Dedifferentiated amniotic fluid mesenchymal stem cell (primary cell): Measurements from ENCODE around the gene NR3C2.
"Not testable (repeated sequence)": the region's sequence is repeated elsewhere in the genome, so short reads cannot be mapped to it uniquely, and the experiment has no call there.

Experiments used
- DNase-seq: peaks from one replicate; pipeline ENCODE4 v3.0.0-alpha.2; 2016; ENCODE audit errors: extremely low spot score

NR3C2 gene

GRCh38 chr4:148170408-148171365 lies 271.5 kb downstream of the NR3C2 start:
- DNase-seq: no peak

- DNase-seq: peak; percentile 60
These were observed 276.1 kb downstream of the NR3C2 start for GRCh38 chr4:148166132-148166591.

GRCh38 chr4:148164557-148164956 lies 277.7 kb downstream of the NR3C2 start:
- DNase-seq: no peak

DNA sequence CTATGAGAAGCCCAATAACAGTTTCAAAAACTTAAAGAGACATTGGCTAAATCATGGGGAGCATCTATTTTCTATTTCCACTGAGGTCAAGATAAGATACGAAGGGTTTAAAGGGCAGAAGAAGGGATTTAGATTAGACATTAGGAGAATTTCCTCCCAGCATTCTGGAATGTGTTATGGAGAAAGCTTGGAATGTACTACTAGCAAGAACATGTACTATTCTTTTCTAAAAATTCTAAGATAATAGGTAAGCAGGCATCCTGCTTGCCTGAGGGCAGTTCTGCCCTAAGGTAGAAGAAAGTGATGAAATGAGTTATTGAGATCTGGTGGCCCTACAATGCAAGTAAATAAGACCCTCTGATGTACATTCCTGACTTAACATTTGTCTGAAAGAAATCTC lies 279.2 kb downstream of the NR3C2 start:
- DNase-seq: no peak

GRCh38 chr4:148162519-148162918 lies 279.7 kb downstream of the NR3C2 start:
- DNase-seq: no peak

- DNase-seq: no peak
These were observed 280.6 kb downstream of the NR3C2 start for GRCh38 chr4:148161601-148162000.

DNA sequence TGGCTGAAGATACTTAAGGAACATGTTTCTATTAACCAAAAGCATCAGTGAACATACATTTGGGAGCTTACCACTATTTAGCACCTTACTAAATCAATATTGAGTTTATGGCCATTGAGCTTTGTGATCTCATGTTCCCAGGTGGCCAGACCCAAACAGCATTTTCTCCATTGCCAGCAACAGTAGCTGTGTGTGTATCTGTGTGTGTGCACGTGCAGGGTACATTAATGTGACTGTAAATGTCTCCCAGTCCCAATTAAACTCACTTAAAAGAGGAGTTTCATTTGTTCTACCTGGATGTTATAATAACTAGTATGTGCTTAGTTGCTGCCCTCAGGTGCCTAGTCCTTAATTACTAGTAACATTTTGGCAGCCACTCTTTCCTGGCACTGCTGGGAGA lies 282.4 kb downstream of the NR3C2 start:
- DNase-seq: no peak

DNA sequence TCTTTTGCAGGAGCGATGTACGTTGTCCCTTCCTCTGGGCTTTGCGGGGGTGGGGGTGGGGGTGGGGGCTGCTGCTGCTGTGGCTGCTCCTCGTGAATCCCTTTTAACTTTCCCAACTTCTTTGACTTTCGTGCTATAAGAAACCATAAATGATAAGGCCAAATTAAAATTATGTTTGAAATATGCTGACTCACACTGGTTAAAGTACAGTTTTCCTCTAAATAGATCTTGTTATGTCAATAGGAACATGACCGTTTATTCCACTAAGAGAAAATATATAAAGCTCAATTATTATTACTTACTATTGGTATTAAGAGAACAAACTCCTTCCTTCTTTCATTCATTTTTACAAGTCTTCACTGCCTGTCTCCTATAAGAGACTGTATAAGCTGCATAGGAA lies 287.4 kb downstream of the NR3C2 start:
- DNase-seq: no peak

DNA sequence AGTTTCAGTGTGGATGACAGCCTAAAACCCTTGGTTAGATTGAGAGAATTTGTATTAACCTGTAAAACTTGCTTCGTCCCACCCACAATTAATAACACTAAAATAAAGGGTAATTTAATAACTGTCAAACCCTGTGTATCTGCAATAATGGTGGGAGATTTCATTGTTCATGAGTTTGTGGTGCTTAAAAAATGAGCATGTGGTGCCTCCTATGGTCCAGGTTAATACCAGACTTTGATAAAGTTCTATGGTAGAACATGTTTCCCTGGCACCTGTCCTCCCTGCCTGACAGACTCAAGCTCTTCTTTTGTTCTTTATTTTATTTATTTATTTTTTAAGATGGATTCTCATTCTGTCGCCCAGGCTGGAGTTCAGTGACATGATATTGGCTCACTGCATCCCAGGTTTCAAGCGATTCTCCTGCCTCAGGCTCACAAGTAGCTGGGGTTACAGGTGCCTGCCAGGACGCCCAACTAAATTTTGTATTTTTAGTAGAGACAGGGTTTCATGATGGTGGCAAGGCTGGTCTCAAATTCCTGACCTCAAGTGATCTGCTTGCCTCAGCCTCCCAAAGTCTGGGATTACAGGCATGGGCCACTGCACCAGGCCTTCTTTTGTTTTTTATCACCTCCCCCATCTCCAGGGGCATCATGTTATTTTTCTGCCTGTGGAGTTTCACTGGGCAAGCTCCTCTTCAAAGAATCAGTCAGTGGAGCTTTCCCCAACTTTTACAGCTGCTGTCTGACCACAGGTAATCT lies 289.2 kb downstream of the NR3C2 start:
- DNase-seq: no peak

DNA sequence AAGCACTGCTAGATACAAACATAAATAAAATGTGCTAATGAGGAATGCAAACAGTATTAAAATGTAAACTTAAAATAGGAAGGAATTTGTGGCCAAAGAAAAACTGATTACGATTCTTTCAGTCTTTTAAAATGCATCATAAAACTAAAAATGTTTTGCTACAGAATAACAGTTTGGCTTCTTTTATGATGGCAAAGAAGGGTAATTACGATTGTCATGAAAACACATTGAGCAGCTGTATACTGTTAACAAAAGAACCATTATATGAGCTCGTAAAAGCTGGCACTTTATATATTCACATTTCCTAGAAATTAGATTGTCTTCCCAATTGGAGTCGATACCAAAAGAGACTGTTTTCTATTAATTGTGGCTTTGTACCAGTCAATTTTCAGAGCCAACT lies 290.4 kb downstream of the NR3C2 start:
- no peak for DNase-seq

GRCh38 chr4:148145475-148145874 lies 296.7 kb downstream of the NR3C2 start:
- no peak for DNase-seq

GRCh38 chr4:148143174-148143573 lies 299.0 kb downstream of the NR3C2 start:
- DNase-seq: no peak

- no peak for DNase-seq
These were observed 300.7 kb downstream of the NR3C2 start for GRCh38 chr4:148141501-148141900.

GRCh38 chr4:148126825-148127224 lies 315.4 kb downstream of the NR3C2 start:
- no peak for DNase-seq

GRCh38 chr4:148124512-148124911 lies 317.7 kb downstream of the NR3C2 start:
- DNase-seq: no peak

GRCh38 chr4:148123161-148123560 lies 319.1 kb downstream of the NR3C2 start:
- DNase-seq: not testable (repeated sequence)

DNA sequence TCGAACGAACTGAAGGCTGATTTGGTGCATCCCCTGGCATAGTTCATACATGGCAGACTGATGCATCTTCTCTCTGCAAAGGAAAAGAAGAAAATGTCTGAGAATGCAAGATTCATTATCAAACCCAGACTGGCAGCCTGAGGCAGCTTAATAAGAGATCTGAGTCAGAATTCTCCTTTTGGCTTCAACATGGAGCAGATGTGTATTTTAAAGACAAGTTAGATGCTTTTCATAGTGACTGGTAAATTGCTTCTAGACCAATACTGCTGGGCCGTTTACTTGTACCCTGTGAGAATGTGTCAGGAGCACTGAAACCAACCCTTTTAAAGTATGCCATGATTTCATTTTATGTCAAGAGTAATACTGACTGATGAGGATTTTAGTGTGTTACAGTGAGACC lies 322.0 kb downstream of the NR3C2 start:
- peak; percentile 24 for DNase-seq

DNA sequence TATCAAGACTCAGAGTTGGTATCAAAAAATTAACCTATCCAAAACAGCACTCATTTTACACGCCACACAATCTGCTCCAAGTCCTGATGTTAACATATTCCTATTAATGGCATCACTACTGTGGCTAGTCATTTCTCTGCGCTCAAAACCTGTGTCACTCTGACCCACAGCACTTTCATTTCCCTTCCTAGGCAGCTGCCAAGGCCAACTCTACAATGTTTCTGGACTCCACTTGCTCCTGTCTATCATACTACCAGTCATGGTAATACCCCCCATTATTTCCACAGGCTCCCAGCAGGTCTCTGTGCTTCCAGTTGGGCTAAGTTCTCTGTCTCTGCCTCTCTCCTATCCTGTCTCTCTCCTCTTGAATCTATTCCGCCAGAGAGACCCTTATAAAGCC lies 323.6 kb downstream of the NR3C2 start:
- no peak for DNase-seq

DNA sequence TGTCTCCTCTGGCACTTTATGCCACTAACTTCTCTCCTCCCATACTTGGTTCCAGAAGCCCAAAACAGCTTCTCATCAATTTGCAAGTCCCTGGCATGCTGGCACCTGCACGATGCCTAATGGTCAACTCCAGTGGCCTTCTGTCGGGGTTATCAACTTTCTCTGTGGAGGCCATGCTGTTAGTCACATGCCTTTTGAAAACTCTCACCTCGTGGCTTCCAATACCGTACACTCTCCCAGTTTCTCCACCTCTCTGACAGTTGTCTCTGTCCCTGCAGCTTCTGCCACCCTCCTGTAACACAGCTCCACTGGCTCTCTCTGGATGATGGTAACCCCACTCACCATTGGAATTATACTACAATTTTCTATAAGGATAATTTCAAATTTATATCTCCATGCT lies 324.0 kb downstream of the NR3C2 start:
- DNase-seq: no peak

DNA sequence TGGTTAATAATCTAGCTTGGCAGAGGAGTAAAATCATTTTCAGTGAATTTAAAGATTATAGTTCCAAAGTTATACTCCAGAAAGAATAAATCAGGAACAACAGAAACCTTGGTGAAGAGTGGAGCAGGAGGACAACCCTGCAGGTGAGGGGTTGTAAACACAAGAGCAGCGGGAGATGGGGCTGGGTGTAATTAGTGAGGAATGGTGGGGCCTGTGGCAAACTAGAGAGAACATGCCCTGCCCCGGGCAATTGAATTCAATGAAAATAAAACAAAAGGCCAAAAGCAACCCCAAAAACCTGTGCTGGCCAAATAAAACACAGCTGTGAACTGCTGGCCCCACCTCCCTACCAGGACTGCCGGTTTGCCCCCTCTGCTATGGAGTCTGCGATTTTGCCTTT lies 325.2 kb downstream of the NR3C2 start:
- DNase-seq: no peak

DNA sequence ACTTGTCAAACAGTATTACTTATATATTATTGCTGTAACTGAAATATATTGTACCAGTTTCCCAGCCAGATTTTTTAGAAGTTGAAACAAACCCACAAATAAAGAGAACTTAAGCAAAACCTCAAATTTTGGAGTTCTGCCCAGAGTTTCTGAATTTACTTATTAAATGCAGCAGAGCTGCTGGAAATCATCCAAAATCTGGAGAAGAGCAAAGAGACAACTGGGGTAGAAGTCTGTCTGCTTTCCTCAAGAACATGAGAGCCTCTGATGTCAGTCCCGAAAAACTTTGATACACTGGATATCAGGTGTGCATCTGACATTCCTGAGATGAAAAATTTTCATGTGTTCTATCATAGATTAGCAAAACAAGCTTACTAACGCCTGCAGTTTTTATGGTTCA lies 325.9 kb downstream of the NR3C2 start:
- peak; percentile 86 for DNase-seq

DNA sequence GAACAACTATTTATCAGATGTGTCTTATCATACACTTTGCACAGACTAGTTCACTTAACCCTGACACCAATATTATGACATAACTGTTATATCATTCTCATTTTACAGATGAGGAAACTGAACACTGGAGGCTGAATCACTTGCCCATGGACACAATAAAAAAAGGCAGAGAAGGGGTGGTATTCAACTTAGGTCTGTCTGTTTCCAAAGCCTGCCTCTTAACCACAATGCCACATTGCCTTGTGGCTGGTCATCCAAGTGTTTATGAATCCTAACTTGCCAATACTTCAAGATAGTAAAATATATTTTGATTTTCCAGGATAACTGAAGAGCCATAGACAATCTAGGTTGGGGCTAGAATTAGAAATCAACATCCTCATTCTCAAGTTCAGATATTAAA lies 327.8 kb downstream of the NR3C2 start:
- DNase-seq: no peak
